PC-3 (cell line): Measurements from ENCODE around the gene SPINK9.

Source experiments
- EZH2 ChIP-seq: fragments of 300-600 bp; sonication (generic); IDR thresholded peaks from one replicate; pipeline ENCODE4 v1.6.1; 2017; ENCODE audit warnings: antibody characterized with exemption, mild to moderate bottlenecking, low read length; ENCODE audit not compliant: unreplicated experiment
- TF ChIP-seq, protein P1 (sequence below): fragments of 300-600 bp; sonication (generic); conservative IDR thresholded peaks from 2 replicates; pipeline ENCODE4 v1.5.1; 2017; ENCODE audit warnings: antibody characterized with exemption, low read depth, mild to moderate bottlenecking, low read length

DNA sequence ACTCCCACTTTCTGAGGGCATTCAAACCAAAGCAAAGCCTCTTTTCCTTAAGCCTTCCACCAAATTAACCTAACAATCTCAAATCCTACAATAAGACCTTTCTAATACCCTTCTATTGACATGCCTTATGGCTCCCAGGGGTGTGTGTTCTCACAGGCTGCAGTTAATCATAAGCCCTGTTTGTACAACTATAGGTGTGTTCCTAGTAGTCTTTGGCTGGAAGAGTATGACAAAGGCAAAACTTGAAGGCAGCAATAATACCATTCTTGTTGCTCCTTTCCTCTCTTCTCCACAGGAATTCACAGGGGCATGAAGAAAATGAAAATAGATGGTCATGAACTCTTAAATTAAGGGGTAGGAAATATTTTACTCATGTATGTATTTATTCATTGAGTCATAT is 37.5 kb downstream of the SPINK9 start:
- TF ChIP-seq, protein P1, sequence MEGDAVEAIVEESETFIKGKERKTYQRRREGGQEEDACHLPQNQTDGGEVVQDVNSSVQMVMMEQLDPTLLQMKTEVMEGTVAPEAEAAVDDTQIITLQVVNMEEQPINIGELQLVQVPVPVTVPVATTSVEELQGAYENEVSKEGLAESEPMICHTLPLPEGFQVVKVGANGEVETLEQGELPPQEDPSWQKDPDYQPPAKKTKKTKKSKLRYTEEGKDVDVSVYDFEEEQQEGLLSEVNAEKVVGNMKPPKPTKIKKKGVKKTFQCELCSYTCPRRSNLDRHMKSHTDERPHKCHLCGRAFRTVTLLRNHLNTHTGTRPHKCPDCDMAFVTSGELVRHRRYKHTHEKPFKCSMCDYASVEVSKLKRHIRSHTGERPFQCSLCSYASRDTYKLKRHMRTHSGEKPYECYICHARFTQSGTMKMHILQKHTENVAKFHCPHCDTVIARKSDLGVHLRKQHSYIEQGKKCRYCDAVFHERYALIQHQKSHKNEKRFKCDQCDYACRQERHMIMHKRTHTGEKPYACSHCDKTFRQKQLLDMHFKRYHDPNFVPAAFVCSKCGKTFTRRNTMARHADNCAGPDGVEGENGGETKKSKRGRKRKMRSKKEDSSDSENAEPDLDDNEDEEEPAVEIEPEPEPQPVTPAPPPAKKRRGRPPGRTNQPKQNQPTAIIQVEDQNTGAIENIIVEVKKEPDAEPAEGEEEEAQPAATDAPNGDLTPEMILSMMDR: no peak
- no peak for TF ChIP-seq EZH2
